HEK293T (cell line): ENCODE data around the gene SPRR2D.

Source experiments
- ARNT ChIP-seq: fragments of 450-650 bp; IDR thresholded peaks from 2 replicates; pipeline ENCODE4 v1.6.1; 2017; ENCODE audit warnings: mild to moderate bottlenecking
- BHLHE40 ChIP-seq: fragments of 450-650 bp; IDR thresholded peaks from 2 replicates; pipeline ENCODE4 v1.6.1; 2016; ENCODE audit warnings: mild to moderate bottlenecking, moderate library complexity, borderline replicate concordance
- FOXA1 ChIP-seq: fragments of 450-650 bp; IDR thresholded peaks from 2 replicates; pipeline ENCODE4 v1.6.1; 2016; ENCODE audit warnings: mild to moderate bottlenecking
- FOXK2 ChIP-seq: fragments of 450-650 bp; IDR thresholded peaks from 2 replicates; pipeline ENCODE4 v1.6.1; 2016; ENCODE audit warnings: mild to moderate bottlenecking
- L3MBTL2 ChIP-seq: fragments of 450-650 bp; conservative IDR thresholded peaks from 2 replicates; pipeline ENCODE4 v1.6.1; 2016; ENCODE audit warnings: mild to moderate bottlenecking
- NFRKB ChIP-seq: fragments of 450-650 bp; IDR thresholded peaks from 2 replicates; pipeline ENCODE4 v1.6.1; 2016; ENCODE audit warnings: mild to moderate bottlenecking, moderate library complexity
- PKNOX1 ChIP-seq: fragments of 450-650 bp; IDR thresholded peaks from 2 replicates; pipeline ENCODE4 v1.6.1; 2016
- SP1 ChIP-seq: fragments of 450-650 bp; IDR thresholded peaks from 2 replicates; pipeline ENCODE4 v1.6.1; 2017
- SUZ12 ChIP-seq: fragments of 450-650 bp; IDR thresholded peaks from 2 replicates; pipeline ENCODE4 v1.6.1; 2016; ENCODE audit warnings: mild to moderate bottlenecking
- ZNF384 ChIP-seq: fragments of 450-650 bp; IDR thresholded peaks from 2 replicates; pipeline ENCODE4 v1.6.1; 2016

GRCh38 chr1:153001382-153001781 lies 39.5 kb downstream of the SPRR2D start, which contains the start of gene SPRR3:
- TF ChIP-seq SP1 (no peak), NFRKB (no peak), FOXK2 (no peak), ZNF384 (no peak), BHLHE40 (no peak), SUZ12 (no peak), L3MBTL2 (no peak), FOXA1 (no peak), PKNOX1 (no peak), ARNT (no peak)
